Keratinocyte (primary cell): Measurements from ENCODE around the gene COTL1. TPM values are rescaled to one million over a fixed set of nuclear protein-coding genes. Genes with fewer than 3 reads are reported as not detected.
A peak's percentile ranks its signal among the peaks of the same experiment; 100 is the strongest.

Experiments
- DNase-seq: peaks from one replicate; pipeline ENCODE4 v3.0.0-alpha.2; 2011; ENCODE audit warnings: low read depth, missing footprints, low spot score
- FAIRE-seq: peaks from 2 replicates; lab custom pipeline; 2011; peaks lifted over from hg19 to GRCh38; lab: Jason Lieb, UNC
- H2AFZ ChIP-seq: 2 replicates; pipeline ENCODE4 v1.6.0; 2012; ENCODE audit warnings: low read length, control low read depth, inconsistent platforms; ENCODE audit not compliant: control insufficient read depth
- H3K27ac ChIP-seq: 2 replicates; pipeline ENCODE4 v1.5.1; 2011; ENCODE audit warnings: low read length; ENCODE audit not compliant: control insufficient read depth, insufficient read depth
- H3K27me3 ChIP-seq: 3 replicates; pipeline ENCODE4 v1.6.0; 2011; ENCODE audit warnings: low read length; ENCODE audit not compliant: control insufficient read depth, insufficient read depth; ENCODE audit errors: extremely low read depth
- H3K36me3 ChIP-seq, 2 experiments: 2 replicates in 1 of 2; 3 replicates in 1 of 2; pipeline ENCODE4 v1.5.1; 2011; ENCODE audit warnings: low read length in 2 of 2, mild to moderate bottlenecking in 1 of 2; ENCODE audit not compliant: control insufficient read depth in 2 of 2, insufficient read depth in 2 of 2; ENCODE audit errors: extremely low read depth in 1 of 2
- H3K4me1 ChIP-seq: 3 replicates; pipeline ENCODE4 v1.5.1; 2011; ENCODE audit warnings: low read length; ENCODE audit not compliant: control insufficient read depth, insufficient read depth; ENCODE audit errors: extremely low read depth
- H3K4me2 ChIP-seq: 3 replicates; pipeline ENCODE4 v1.6.0; 2011; ENCODE audit warnings: low read depth, low read length; ENCODE audit not compliant: control insufficient read depth, insufficient read depth; ENCODE audit errors: extremely low read depth
- H3K4me3 ChIP-seq, 3 experiments: fragments of 200-600 bp in 1 of 3; sonication (generic) in 1 of 3; 2 replicates in 2 of 3; 3 replicates in 1 of 3; pipeline ENCODE4 v1.5.1; 2011 to 2016; ENCODE audit warnings: low read length in 3 of 3, mild to moderate bottlenecking in 3 of 3, control low read depth in 2 of 3, inconsistent platforms in 1 of 3, low read depth in 1 of 3, mixed read lengths in 1 of 3, mixed run types in 1 of 3, moderate library complexity in 1 of 3; ENCODE audit not compliant: control insufficient read depth in 2 of 3, insufficient read depth in 2 of 3; ENCODE audit errors: extremely low read depth in 1 of 3
- H3K79me2 ChIP-seq: 2 replicates; pipeline ENCODE4 v1.6.0; 2012; ENCODE audit warnings: low read length; ENCODE audit not compliant: control insufficient read depth, insufficient read depth
- H3K9ac ChIP-seq: 3 replicates; pipeline ENCODE4 v1.6.0; 2011; ENCODE audit warnings: low read length; ENCODE audit not compliant: control insufficient read depth, insufficient read depth; ENCODE audit errors: extremely low read depth
- H3K9me1 ChIP-seq: 3 replicates; pipeline ENCODE4 v1.6.0; 2011; ENCODE audit warnings: low read length; ENCODE audit not compliant: control insufficient read depth, insufficient read depth; ENCODE audit errors: extremely low read depth
- H3K9me3 ChIP-seq: 2 replicates; pipeline ENCODE4 v1.5.1; 2012; ENCODE audit warnings: low read depth, low read length; ENCODE audit not compliant: control insufficient read depth
- H4K20me1 ChIP-seq: 3 replicates; pipeline ENCODE4 v1.6.0; 2011; ENCODE audit warnings: low read length; ENCODE audit not compliant: control insufficient read depth, insufficient read depth; ENCODE audit errors: extremely low read depth
- EZH2 ChIP-seq: IDR thresholded peaks from one replicate; pipeline ENCODE4 v1.6.1; 2012; ENCODE audit warnings: inconsistent platforms, mild to moderate bottlenecking, low read length, moderate library complexity
- dilution Hi-C: fragments of 300-500 bp; cut with MboI; formaldehyde crosslinking; loops from one replicate; pipeline ENCODE4 v1.7.0; 2020; ENCODE audit warnings: low sequenced_read_pairs; ENCODE audit not compliant: extremely low pct_ligation_motif_present
- polyA plus RNA-seq, 5 experiments: library from polyadenylated mRNA; depleted of rRNA in 3 of 5; stranded (reverse) in 3 of 5; stranded (forward) in 1 of 5; unstranded in 1 of 5; fragments of >200 nt; gene quantifications; 1 replicate in 1 of 5; 2 replicates in 3 of 5; 3 replicates in 1 of 5; pipeline versions ENCODE4 v1.2.1 to v1.2.3, GENCODE V29; 2011 to 2012; ENCODE audit warnings: missing spikeins in 2 of 5, low read depth in 1 of 5, low replicate concordance in 1 of 5
- TF ChIP-seq, protein P1 (sequence below), 3 experiments: IDR thresholded peaks in 1 of 3; conservative IDR thresholded peaks in 1 of 3; optimal IDR thresholded peaks in 1 of 3; 2 replicates in 2 of 3; 3 replicates in 1 of 3; pipeline versions ENCODE3 to v1.5.1; 2011; ENCODE audit warnings: low read length in 3 of 3, mild to moderate bottlenecking in 3 of 3, moderate library complexity in 2 of 3, control low read depth in 1 of 3, inconsistent platforms in 1 of 3; ENCODE audit not compliant: insufficient read depth in 2 of 3; ENCODE audit errors: extremely low read depth in 1 of 3

COTL1 gene
- polyA plus RNA-seq, 1 donor (not counting 4 experiments of a cell fraction or from before 2014, with no cell fraction given) = 116 TPM

DNA sequence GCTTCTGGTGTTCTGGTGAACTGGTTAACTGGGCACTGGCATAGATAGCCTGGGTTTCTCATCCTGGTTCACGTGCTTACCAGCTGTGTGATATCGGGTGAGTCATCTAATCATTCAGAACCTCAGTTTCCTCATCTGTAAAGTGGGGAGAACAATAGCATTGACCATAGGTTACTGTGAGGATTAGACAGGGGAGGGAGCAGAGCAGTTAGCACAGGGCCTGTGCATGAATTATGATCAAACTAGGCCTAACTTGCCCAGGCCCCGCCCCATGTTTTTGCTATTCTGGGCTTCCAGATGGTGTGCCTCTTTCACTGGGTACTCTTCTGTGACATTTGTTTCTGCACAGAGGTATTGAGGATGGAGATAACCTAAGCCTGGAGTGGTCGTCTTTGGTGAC lies 25.8 kb upstream of the COTL1 start:
- no peak for TF ChIP-seq EZH2
- TF ChIP-seq, protein P1, sequence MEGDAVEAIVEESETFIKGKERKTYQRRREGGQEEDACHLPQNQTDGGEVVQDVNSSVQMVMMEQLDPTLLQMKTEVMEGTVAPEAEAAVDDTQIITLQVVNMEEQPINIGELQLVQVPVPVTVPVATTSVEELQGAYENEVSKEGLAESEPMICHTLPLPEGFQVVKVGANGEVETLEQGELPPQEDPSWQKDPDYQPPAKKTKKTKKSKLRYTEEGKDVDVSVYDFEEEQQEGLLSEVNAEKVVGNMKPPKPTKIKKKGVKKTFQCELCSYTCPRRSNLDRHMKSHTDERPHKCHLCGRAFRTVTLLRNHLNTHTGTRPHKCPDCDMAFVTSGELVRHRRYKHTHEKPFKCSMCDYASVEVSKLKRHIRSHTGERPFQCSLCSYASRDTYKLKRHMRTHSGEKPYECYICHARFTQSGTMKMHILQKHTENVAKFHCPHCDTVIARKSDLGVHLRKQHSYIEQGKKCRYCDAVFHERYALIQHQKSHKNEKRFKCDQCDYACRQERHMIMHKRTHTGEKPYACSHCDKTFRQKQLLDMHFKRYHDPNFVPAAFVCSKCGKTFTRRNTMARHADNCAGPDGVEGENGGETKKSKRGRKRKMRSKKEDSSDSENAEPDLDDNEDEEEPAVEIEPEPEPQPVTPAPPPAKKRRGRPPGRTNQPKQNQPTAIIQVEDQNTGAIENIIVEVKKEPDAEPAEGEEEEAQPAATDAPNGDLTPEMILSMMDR (optimal IDR thresholded peaks at IDR 0.05 in 1 of 3, IDR thresholded peaks at IDR 0.05 in 1 of 3, conservative IDR thresholded peaks at IDR 0.05 in 1 of 3; ENCODE audit: extremely low read depth in 1 of 3, insufficient read depth in 2 of 3, low read length in 3 of 3) = no peak
- peak; percentile 69 for FAIRE-seq
- H3K27me3 ChIP-seq = no peaks in the 10 kb centered on the region
- no peaks in the 10 kb centered on the region for H3K36me3 ChIP-seq
- peaks cover 39% of the 10 kb centered on the region for H3K4me1 ChIP-seq
- no peaks in the 10 kb centered on the region for H3K9me1 ChIP-seq
- H2AFZ ChIP-seq = peak overlapping the region; percentile 39
- dilution Hi-C loops = no loop called here
- peaks cover 3% of the 10 kb centered on the region for H3K79me2 ChIP-seq
- H3K4me2 ChIP-seq = peak overlapping the region; percentile 89
- peak overlapping the region in 1 of 3 experiments; percentile 56 for H3K4me3 ChIP-seq
- DNase-seq = no peak
- H4K20me1 ChIP-seq = no peaks in the 10 kb centered on the region
- H3K9ac ChIP-seq = peak overlapping the region; percentile 79
- peak overlapping the region; percentile 85 for H3K27ac ChIP-seq
- H3K9me3 ChIP-seq = no peaks in the 10 kb centered on the region

DNA sequence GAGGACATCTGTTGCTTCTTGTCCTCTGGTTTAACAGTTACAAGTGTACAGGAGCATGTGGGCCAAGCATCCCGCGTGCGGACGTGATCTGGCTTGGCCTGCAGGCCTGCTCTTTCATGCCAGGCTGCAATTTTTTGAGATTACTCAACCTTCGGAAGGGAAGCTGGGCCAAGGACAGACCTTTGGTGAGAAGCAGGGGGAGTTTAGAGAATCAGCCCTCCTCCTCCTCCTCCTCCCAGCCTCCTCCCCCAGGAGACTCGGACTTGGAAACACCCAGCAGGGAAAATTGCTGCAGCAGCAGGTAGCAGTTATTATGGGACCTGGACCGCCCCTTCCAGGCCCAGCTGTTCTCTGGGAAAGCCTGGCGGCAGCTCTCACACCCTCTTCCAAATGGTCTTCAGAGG lies 25.3 kb upstream of the COTL1 start:
- Histone ChIP-seq H3K4me3 (peak overlapping the region; percentile 27 to 61 (median 56)), H3K4me2 (peak overlapping the region; percentile 89), H2AFZ (peak overlapping the region; percentile 50), H3K9ac (peak overlapping the region; percentile 79), H3K4me1 (peaks cover 39% of the 10 kb centered on the region), H3K27me3 (no peaks in the 10 kb centered on the region), H4K20me1 (no peaks in the 10 kb centered on the region), H3K36me3 (no peaks in the 10 kb centered on the region), H3K79me2 (peaks cover 3% of the 10 kb centered on the region), H3K9me3 (no peaks in the 10 kb centered on the region), H3K27ac (peak overlapping the region; percentile 85), H3K9me1 (no peaks in the 10 kb centered on the region)
- DNase-seq = peak; percentile 83
- peak; percentile 88 for FAIRE-seq
- TF ChIP-seq, protein P1 (optimal IDR thresholded peaks at IDR 0.05 in 1 of 3, IDR thresholded peaks at IDR 0.05 in 1 of 3, conservative IDR thresholded peaks at IDR 0.05 in 1 of 3; ENCODE audit: extremely low read depth in 1 of 3, insufficient read depth in 2 of 3, low read length in 3 of 3) = no peak
- no peak for TF ChIP-seq EZH2
- dilution Hi-C loops = no loop called here
